ENCODE data around the gene MYO1E. TPM values are rescaled to one million over a fixed set of nuclear protein-coding genes. Genes with fewer than 3 reads are reported as not detected.
"Not testable (repeated sequence)": the region's sequence is repeated elsewhere in the genome, so short reads cannot be mapped to it uniquely, and the experiment has no call there.

MYO1E gene
- total and polyA plus RNA-seq, 4 experiments from 2014 or later = 2.1 to 4.6 TPM; not detected in 2

GRCh38 chr15:59340325-59340724 is 32.3 kb downstream of the MYO1E start:
- H3K27ac Mint-ChIP-seq = no peak overlapping the region

GRCh38 chr15:59339252-59339672 is 33.4 kb downstream of the MYO1E start:
- CTCF ChIA-PET (ENCODE audit: partially characterized antibody) = no interaction called here
- Histone ChIP-seq H3K36me3 (ENCODE audit: insufficient read depth, low read length) (no peaks in the 10 kb centered on the region), H3K27ac (ENCODE audit: low read depth, low read length) (no peak overlapping the region), H3K27me3 (ENCODE audit: insufficient read depth, low read length) (no peaks in the 10 kb centered on the region), H3K9me3 (ENCODE audit: control insufficient read depth in 1 of 2, low read length in 2 of 2) (no peaks in the 10 kb centered on the region), H3K4me1 (ENCODE audit: insufficient read depth, low read length) (no peaks in the 10 kb centered on the region), H3K4me3 (ENCODE audit: low read length in 2 of 2) (no peak overlapping the region)
- Mint-ChIP-seq H3K4me1 (no peaks in the 10 kb centered on the region), H3K4me3 (no peak overlapping the region), H3K27me3 (peaks cover 2 to 4% of the 10 kb centered on the region in 2 donors), H3K36me3 (no peaks in the 10 kb centered on the region), H3K27ac (no peak overlapping the region), H3K9me3 (no peaks in the 10 kb centered on the region)
- intact Hi-C loops (cut with micrococcal nuclease) = no loop called here
- no peak for DNase-seq
- POLR2A ChIA-PET (ENCODE audit: partially characterized antibody) = no interaction called here

More at GRCh38 chr15:59340325-59340724, 32.3 kb downstream of the MYO1E start:
- H3K4me1 Mint-ChIP-seq = no peaks in the 10 kb centered on the region
- H3K27ac ChIP-seq (ENCODE audit: low read depth, low read length) = no peak overlapping the region
- peaks cover 2 to 4% of the 10 kb centered on the region in 2 donors for H3K27me3 Mint-ChIP-seq
- no peaks in the 10 kb centered on the region for H3K4me1 ChIP-seq (ENCODE audit: insufficient read depth, low read length)
- H3K4me3 Mint-ChIP-seq = no peak overlapping the region
- POLR2A ChIA-PET (ENCODE audit: partially characterized antibody) = no interaction called here
- no peaks in the 10 kb centered on the region for H3K36me3 Mint-ChIP-seq
- H3K4me3 ChIP-seq (ENCODE audit: low read length in 2 of 2) = no peak overlapping the region
- H3K9me3 Mint-ChIP-seq = no peaks in the 10 kb centered on the region
- no peaks in the 10 kb centered on the region for H3K36me3 ChIP-seq (ENCODE audit: insufficient read depth, low read length)
- H3K9me3 ChIP-seq (ENCODE audit: control insufficient read depth in 1 of 2, low read length in 2 of 2) = no peaks in the 10 kb centered on the region
- intact Hi-C loops (cut with micrococcal nuclease) = no loop called here
- CTCF ChIA-PET (ENCODE audit: partially characterized antibody) = no interaction called here
- DNase-seq = no peak
- no peaks in the 10 kb centered on the region for H3K27me3 ChIP-seq (ENCODE audit: insufficient read depth, low read length)

- H3K27ac ChIP-seq (ENCODE audit: low read depth, low read length) = no peak overlapping the region
- no peaks in the 10 kb centered on the region for H3K36me3 Mint-ChIP-seq
- ChIA-PET POLR2A (ENCODE audit: partially characterized antibody) (interaction anchor here (0.6 kb wide), 1 partner anchor 390 kb away, joined by 3 read pairs; no protein-coding TSS in a partner anchor), CTCF (ENCODE audit: partially characterized antibody) (no interaction called here)
- H3K9me3 ChIP-seq (ENCODE audit: control insufficient read depth in 1 of 2, low read length in 2 of 2) = no peaks in the 10 kb centered on the region
- H3K4me1 Mint-ChIP-seq = no peaks in the 10 kb centered on the region
- no peaks in the 10 kb centered on the region for H3K27me3 ChIP-seq (ENCODE audit: insufficient read depth, low read length)
- H3K27me3 Mint-ChIP-seq = peaks cover 2 to 4% of the 10 kb centered on the region in 2 donors
- H3K4me3 ChIP-seq (ENCODE audit: low read length in 2 of 2) = no peak overlapping the region
- no peak overlapping the region for H3K27ac Mint-ChIP-seq
- H3K36me3 ChIP-seq (ENCODE audit: insufficient read depth, low read length) = no peaks in the 10 kb centered on the region
- intact Hi-C loops (cut with micrococcal nuclease) = no loop called here
- no peak for DNase-seq
- no peaks in the 10 kb centered on the region for H3K4me1 ChIP-seq (ENCODE audit: insufficient read depth, low read length)
- H3K4me3 Mint-ChIP-seq = no peak overlapping the region
- no peaks in the 10 kb centered on the region for H3K9me3 Mint-ChIP-seq
Measured at GRCh38 chr15:59338414-59338813, 34.3 kb downstream of the MYO1E start.

GRCh38 chr15:59336725-59337124 is 35.9 kb downstream of the MYO1E start:
- intact Hi-C loops (cut with micrococcal nuclease); H3K4me3 ChIP-seq (ENCODE audit: low read length in 2 of 2); H3K9me3 Mint-ChIP-seq; H3K4me3 Mint-ChIP-seq; H3K27ac ChIP-seq (ENCODE audit: low read depth, low read length); H3K36me3 Mint-ChIP-seq; H3K36me3 ChIP-seq (ENCODE audit: insufficient read depth, low read length); DNase-seq; H3K27me3 ChIP-seq (ENCODE audit: insufficient read depth, low read length); H3K27ac Mint-ChIP-seq; POLR2A ChIA-PET (ENCODE audit: partially characterized antibody); CTCF ChIA-PET (ENCODE audit: partially characterized antibody); H3K4me1 ChIP-seq (ENCODE audit: insufficient read depth, low read length); H3K4me1 Mint-ChIP-seq; H3K9me3 ChIP-seq (ENCODE audit: control insufficient read depth in 1 of 2, low read length in 2 of 2); H3K27me3 Mint-ChIP-seq: not testable (repeated sequence)

- DNase-seq = no peak
- H3K9me3 ChIP-seq (ENCODE audit: control insufficient read depth in 1 of 2, low read length in 2 of 2) = no peaks in the 10 kb centered on the region
- H3K36me3 ChIP-seq (ENCODE audit: insufficient read depth, low read length) = no peaks in the 10 kb centered on the region
- Mint-ChIP-seq H3K4me3 (no peak overlapping the region), H3K27ac (no peak overlapping the region), H3K27me3 (peaks cover under 1 to 4% of the 10 kb centered on the region in 2 donors), H3K9me3 (no peaks in the 10 kb centered on the region), H3K4me1 (no peaks in the 10 kb centered on the region), H3K36me3 (no peaks in the 10 kb centered on the region)
- ChIA-PET CTCF (ENCODE audit: partially characterized antibody) (no interaction called here), POLR2A (ENCODE audit: partially characterized antibody) (no interaction called here)
- no peaks in the 10 kb centered on the region for H3K27me3 ChIP-seq (ENCODE audit: insufficient read depth, low read length)
- no peak overlapping the region for H3K27ac ChIP-seq (ENCODE audit: low read depth, low read length)
- intact Hi-C loops (cut with micrococcal nuclease) = no loop called here
- H3K4me1 ChIP-seq (ENCODE audit: insufficient read depth, low read length) = no peaks in the 10 kb centered on the region
- no peak overlapping the region for H3K4me3 ChIP-seq (ENCODE audit: low read length in 2 of 2)
Measured at GRCh38 chr15:59335207-59335786, 37.4 kb downstream of the MYO1E start.

GRCh38 chr15:59334076-59334415 is 38.6 kb downstream of the MYO1E start:
- no peaks in the 10 kb centered on the region for H3K36me3 Mint-ChIP-seq
- no peak overlapping the region for H3K4me3 ChIP-seq (ENCODE audit: low read length in 2 of 2)
- no peak for DNase-seq
- no peak overlapping the region for H3K27ac Mint-ChIP-seq
- no peaks in the 10 kb centered on the region for H3K4me1 Mint-ChIP-seq
- intact Hi-C loops (cut with micrococcal nuclease) = no loop called here
- H3K27me3 ChIP-seq (ENCODE audit: insufficient read depth, low read length) = no peaks in the 10 kb centered on the region
- ChIA-PET CTCF (ENCODE audit: partially characterized antibody) (no interaction called here), POLR2A (ENCODE audit: partially characterized antibody) (no interaction called here)
- no peaks in the 10 kb centered on the region for H3K9me3 ChIP-seq (ENCODE audit: control insufficient read depth in 1 of 2, low read length in 2 of 2)
- H3K27ac ChIP-seq (ENCODE audit: low read depth, low read length) = no peak overlapping the region
- H3K36me3 ChIP-seq (ENCODE audit: insufficient read depth, low read length) = no peaks in the 10 kb centered on the region
- no peaks in the 10 kb centered on the region for H3K9me3 Mint-ChIP-seq
- H3K4me1 ChIP-seq (ENCODE audit: insufficient read depth, low read length) = no peaks in the 10 kb centered on the region
- no peak overlapping the region for H3K4me3 Mint-ChIP-seq
- H3K27me3 Mint-ChIP-seq = peaks cover 2% of the 10 kb centered on the region in 2 donors

- Mint-ChIP-seq H3K27me3 (peaks cover 2% of the 10 kb centered on the region in 2 donors), H3K4me1 (no peaks in the 10 kb centered on the region), H3K27ac (no peak overlapping the region), H3K9me3 (peaks cover 0 to 2% (median 0%) of the 10 kb centered on the region in 8 donors), H3K36me3 (no peaks in the 10 kb centered on the region), H3K4me3 (no peak overlapping the region)
- no peaks in the 10 kb centered on the region for H3K27me3 ChIP-seq (ENCODE audit: insufficient read depth, low read length)
- H3K36me3 ChIP-seq (ENCODE audit: insufficient read depth, low read length) = no peaks in the 10 kb centered on the region
- no peak overlapping the region for H3K27ac ChIP-seq (ENCODE audit: low read depth, low read length)
- no peaks in the 10 kb centered on the region for H3K9me3 ChIP-seq (ENCODE audit: control insufficient read depth in 1 of 2, low read length in 2 of 2)
- CTCF ChIA-PET (ENCODE audit: partially characterized antibody) = no interaction called here
- DNase-seq = no peak
- intact Hi-C loops (cut with micrococcal nuclease) = no loop called here
- H3K4me3 ChIP-seq (ENCODE audit: low read length in 2 of 2) = no peak overlapping the region
- no peaks in the 10 kb centered on the region for H3K4me1 ChIP-seq (ENCODE audit: insufficient read depth, low read length)
- POLR2A ChIA-PET (ENCODE audit: partially characterized antibody) = no interaction called here
Measured at GRCh38 chr15:59333401-59334075, 39.1 kb downstream of the MYO1E start.

Data from CD4-positive, alpha-beta memory T cell (primary cell).